ENCODE measurements around the gene FRYL. TPM values are rescaled to one million over a fixed set of nuclear protein-coding genes. Genes with fewer than 3 reads are reported as not detected.

Gene FRYL
- total RNA-seq, 2 experiments from 2014 or later, result 85.4 to 88.5 TPM

- no TSS peak for BruUV-seq (replicated peaks)
- DNase-seq (ENCODE audit: low spot score), result no peak
- CTCF ChIA-PET (ENCODE audit: unreplicated experiment), result no interaction called here
- H3K36me3 ChIP-seq (ENCODE audit: insufficient read depth, low read length), result no peaks in the 10 kb centered on the region; the same call in 1 of the 2 replicates
- no peak overlapping the region for H3K4me3 ChIP-seq (ENCODE audit: low read depth, low read length, poor library complexity, severe bottlenecking)
- H3K27ac ChIP-seq (ENCODE audit: low read depth, low read length, poor library complexity, severe bottlenecking), result no peak overlapping the region
- H3K4me2 ChIP-seq (ENCODE audit: low read length), result no peak overlapping the region
- intact Hi-C loops (cut with micrococcal nuclease; ENCODE audit: unreplicated experiment), result no loop called here
- H3K9me3 ChIP-seq (ENCODE audit: low read length), result no peaks in the 10 kb centered on the region
- no peak for TF ChIP-seq EZH2phosphoT487 (IDR thresholded peaks at IDR 0.05; ENCODE audit: borderline replicate concordance, low read depth, low read length)
- TF ChIP-seq CTCF (conservative IDR thresholded peaks at IDR 0.05; ENCODE audit: low read length), result no peak
- no peaks in the 10 kb centered on the region for H3K4me1 ChIP-seq (ENCODE audit: insufficient read depth, low read length, poor library complexity, severe bottlenecking)
- peaks cover 89% of the 10 kb centered on the region for H3K79me2 ChIP-seq (ENCODE audit: insufficient read depth, low read depth, low read length)
- H4K20me1 ChIP-seq (ENCODE audit: insufficient read depth, low read length), result peaks cover 7% of the 10 kb centered on the region; the same call in 1 of the 2 replicates
- H2AFZ ChIP-seq (ENCODE audit: low read length), result no peak overlapping the region
- POLR2A ChIA-PET, result interaction anchor here (0.6 to 1.0 kb wide), 2 partner anchors 29 to 77 kb away, joined by 3 read pairs; no protein-coding TSS in a partner anchor
- no peaks in the 10 kb centered on the region for H3K9me2 ChIP-seq (ENCODE audit: insufficient read depth, low read length)
Observed at GRCh38 chr4:48752726-48753125, 27.4 kb downstream of the FRYL start.

GRCh38 chr4:48752246-48752645 is 27.8 kb downstream of the FRYL start:
- ChIA-PET POLR2A (interaction anchor here (1.0 kb wide), 1 partner anchor 30 kb away, joined by 3 read pairs; no protein-coding TSS in a partner anchor), CTCF (ENCODE audit: unreplicated experiment) (no interaction called here)
- no peak overlapping the region for H2AFZ ChIP-seq (ENCODE audit: low read length)
- H3K9me3 ChIP-seq (ENCODE audit: low read length), result no peaks in the 10 kb centered on the region
- DNase-seq (ENCODE audit: low spot score), result no peak
- H3K4me2 ChIP-seq (ENCODE audit: low read length), result no peak overlapping the region
- H3K4me3 ChIP-seq (ENCODE audit: low read depth, low read length, poor library complexity, severe bottlenecking), result no peak overlapping the region
- H3K9me2 ChIP-seq (ENCODE audit: insufficient read depth, low read length), result no peaks in the 10 kb centered on the region
- TF ChIP-seq EZH2phosphoT487 (IDR thresholded peaks at IDR 0.05; ENCODE audit: borderline replicate concordance, low read depth, low read length) (no peak), CTCF (conservative IDR thresholded peaks at IDR 0.05; ENCODE audit: low read length) (no peak)
- no peaks in the 10 kb centered on the region for H3K4me1 ChIP-seq (ENCODE audit: insufficient read depth, low read length, poor library complexity, severe bottlenecking)
- intact Hi-C loops (cut with micrococcal nuclease; ENCODE audit: unreplicated experiment), result no loop called here
- no peaks in the 10 kb centered on the region; the same call in 1 of the 2 replicates for H3K36me3 ChIP-seq (ENCODE audit: insufficient read depth, low read length)
- peaks cover 93% of the 10 kb centered on the region for H3K79me2 ChIP-seq (ENCODE audit: insufficient read depth, low read depth, low read length)
- no TSS peak for BruUV-seq (replicated peaks)
- H3K27ac ChIP-seq (ENCODE audit: low read depth, low read length, poor library complexity, severe bottlenecking), result no peak overlapping the region
- H4K20me1 ChIP-seq (ENCODE audit: insufficient read depth, low read length), result peaks cover 7% of the 10 kb centered on the region; the same call in 1 of the 2 replicates

- no peak for DNase-seq (ENCODE audit: low spot score)
- Histone ChIP-seq H3K4me2 (ENCODE audit: low read length) (no peak overlapping the region), H3K4me1 (ENCODE audit: insufficient read depth, low read length, poor library complexity, severe bottlenecking) (no peaks in the 10 kb centered on the region), H3K9me3 (ENCODE audit: low read length) (no peaks in the 10 kb centered on the region), H3K4me3 (ENCODE audit: low read depth, low read length, poor library complexity, severe bottlenecking) (no peak overlapping the region), H3K27ac (ENCODE audit: low read depth, low read length, poor library complexity, severe bottlenecking) (no peak overlapping the region), H2AFZ (ENCODE audit: low read length) (no peak overlapping the region), H3K79me2 (ENCODE audit: insufficient read depth, low read depth, low read length) (peaks cover 91% of the 10 kb centered on the region), H4K20me1 (ENCODE audit: insufficient read depth, low read length) (peaks cover 4% of the 10 kb centered on the region; the same call in 1 of the 2 replicates), H3K36me3 (ENCODE audit: insufficient read depth, low read length) (no peaks in the 10 kb centered on the region), H3K9me2 (ENCODE audit: insufficient read depth, low read length) (no peaks in the 10 kb centered on the region)
- TF ChIP-seq CTCF (conservative IDR thresholded peaks at IDR 0.05; ENCODE audit: low read length), result no peak
- no peak for TF ChIP-seq EZH2phosphoT487 (IDR thresholded peaks at IDR 0.05; ENCODE audit: borderline replicate concordance, low read depth, low read length)
- BruUV-seq (replicated peaks), result no TSS peak
- POLR2A ChIA-PET, result interaction anchor here (0.7 to 1.5 kb wide), 2 partner anchors 25 to 1237 kb away, joined by 6 read pairs; no protein-coding TSS in a partner anchor
- intact Hi-C loops (cut with micrococcal nuclease; ENCODE audit: unreplicated experiment), result no loop called here
- CTCF ChIA-PET (ENCODE audit: unreplicated experiment), result no interaction called here
Observed at GRCh38 chr4:48748949-48749596, 31.0 kb downstream of the FRYL start.

All from OCI-LY7 (cell line).